Caco-2 (cell line): ENCODE measurements around the gene YY1. TPM values are rescaled to one million over a fixed set of nuclear protein-coding genes. Genes with fewer than 3 reads are reported as not detected.

Experiments used
- Bru-seq: library from RNA; stranded (reverse); fragments of 400-500 nt; gene quantifications from one replicate; lab custom pipeline; 2021; lab: Mats Ljungman, UMichigan
- BruChase-seq, 2 experiments: library from RNA; stranded (reverse); fragments of 400-500 nt; gene quantifications; one replicate each; lab custom pipeline; 2021; lab: Mats Ljungman, UMichigan
- BruUV-seq: library from RNA; stranded (reverse); fragments of 400-500 nt; replicated peaks from 2 replicates; lab custom pipeline; 2021; lab: Mats Ljungman, UMichigan
- CTCF ChIA-PET: fragments of 300-600 bp; sonication (Branson Sonifier 250); formaldehyde crosslinking; loops from one replicate; lab custom pipeline; 2022; ENCODE audit warnings: antibody characterized with exemption; lab: Charles Lee
- POLR2A ChIA-PET: fragments of 300-600 bp; sonication (Branson Sonifier 250); formaldehyde crosslinking; loops from one replicate; lab custom pipeline; 2022; ENCODE audit warnings: antibody characterized with exemption; lab: Charles Lee
- DNase-seq, 2 experiments: peaks; one replicate each; pipeline versions ENCODE4 v3.0.0 to v3.0.0-alpha.2; 2020 to 2022
- H3K27me3 ChIP-seq: replicated peaks from 2 replicates; pipeline ENCODE4 v1.6.0; 2011; ENCODE audit warnings: low read length; ENCODE audit not compliant: control insufficient read depth, insufficient read depth
- H3K36me3 ChIP-seq: 2 replicates; pipeline ENCODE4 v1.5.1; 2011; ENCODE audit warnings: low read length; ENCODE audit not compliant: control insufficient read depth, insufficient read depth
- H3K4me1 ChIP-seq: fragments of 250-450 bp; sonication (Bioruptor Pico); 2 replicates; pipeline ENCODE4 v1.5.1; 2020; ENCODE audit warnings: mild to moderate bottlenecking
- H3K4me3 ChIP-seq: 2 replicates; pipeline ENCODE4 v1.5.1; 2011; ENCODE audit warnings: low read depth, mild to moderate bottlenecking, control low read depth, low read length
- H3K9me3 ChIP-seq: fragments of 250-450 bp; sonication (Bioruptor Pico); 2 replicates; pipeline ENCODE4 v1.5.1; 2020; ENCODE audit warnings: mild to moderate bottlenecking, moderate library complexity
- H3K27ac Mint-ChIP-seq: one replicate; pipeline ENCODE4 v1.8.0; 2022; ENCODE audit warnings: mixed read lengths; ENCODE audit not compliant: unreplicated experiment
- H3K27me3 Mint-ChIP-seq: one replicate; pipeline ENCODE4 v1.8.0; 2022; ENCODE audit warnings: mixed read lengths; ENCODE audit not compliant: insufficient read depth, unreplicated experiment
- H3K36me3 Mint-ChIP-seq: one replicate; pipeline ENCODE4 v1.8.0; 2022; ENCODE audit warnings: mild to moderate bottlenecking, mixed read lengths; ENCODE audit not compliant: insufficient read depth, unreplicated experiment
- H3K4me1 Mint-ChIP-seq: one replicate; pipeline ENCODE4 v1.8.0; 2022; ENCODE audit warnings: low read depth, mixed read lengths; ENCODE audit not compliant: unreplicated experiment
- H3K4me3 Mint-ChIP-seq: one replicate; pipeline ENCODE4 v1.8.0; 2022; ENCODE audit warnings: mild to moderate bottlenecking, moderate library complexity, mixed read lengths; ENCODE audit not compliant: unreplicated experiment
- H3K9me3 Mint-ChIP-seq: one replicate; pipeline ENCODE4 v1.8.0; 2022; ENCODE audit warnings: mixed read lengths; ENCODE audit not compliant: unreplicated experiment
- CTCF ChIP-seq, 2 experiments: fragments of 200-600 bp in 1 of 2; IDR thresholded peaks; 1 replicate in 1 of 2; 2 replicates in 1 of 2; pipeline versions ENCODE4 v1.5.1 to v1.8.0; 2011 to 2022; ENCODE audit warnings: antibody characterized with exemption in 1 of 2, control low read depth in 1 of 2, inconsistent platforms in 1 of 2, low read depth in 1 of 2, low read length in 1 of 2, mild to moderate bottlenecking in 1 of 2, moderate library complexity in 1 of 2; ENCODE audit not compliant: insufficient read depth in 1 of 2, severe bottlenecking in 1 of 2, unreplicated experiment in 1 of 2
- intact Hi-C: fragments of 100-400 bp; cut with micrococcal nuclease; formaldehyde crosslinking; loops from one replicate; pipeline ENCODE4 v1.10.0; 2022; ENCODE audit not compliant: unreplicated experiment
- long read RNA-seq: library from polyadenylated mRNA; stranded (forward); transcript quantifications from one replicate; pipeline ENCODE4 v2.0.0, GENCODE V29; 2022
- total RNA-seq: library from RNA; stranded (reverse); gene quantifications from 2 replicates; pipeline ENCODE4 v1.2.3, GENCODE V29; 2022

Gene YY1
- 91.0 and 94.1 TPM in 2 replicates for total RNA-seq
- Bru-seq, nascent RNA = percentile 87 among the genes with signal in this experiment
- percentile 90 among the genes with signal in this experiment for BruChase-seq, experiment 1, labeled RNA remaining after a 2-hour chase
- percentile 93 among the genes with signal in this experiment for BruChase-seq, experiment 2, labeled RNA remaining after a 6-hour chase
- long read RNA-seq, full-length matches to known transcripts = 54 of 63 reads
- long read RNA-seq, partial matches to known transcripts = 2 of 63 reads
- long read RNA-seq, other reads (novel, unspliced or antisense) = 7 of 63 reads

- peak within 1 kb of the TSS; percentile 100 for H3K4me3 ChIP-seq
- Mint-ChIP-seq H3K27me3 (no peaks in the 10 kb centered on the region), H3K9me3 (no peaks in the 10 kb centered on the region), H3K4me1 (peaks cover 9% of the 10 kb centered on the region), H3K27ac (peak within 1 kb of the TSS; percentile 91), H3K36me3 (peaks cover 45% of the 10 kb centered on the region), H3K4me3 (peak within 1 kb of the TSS; percentile 84)
- no peaks in the 10 kb centered on the region for H3K9me3 ChIP-seq
- no peak for TF ChIP-seq CTCF (IDR thresholded peaks at IDR 0.05; ENCODE audit: insufficient read depth in 1 of 2, low read depth in 1 of 2, low read length in 1 of 2, severe bottlenecking in 1 of 2, unreplicated experiment in 1 of 2)
- peak; percentile 98 to 99 for DNase-seq
- intact Hi-C loops = loop anchor here (1.0 kb wide), 1 partner anchor 45 kb away; no protein-coding TSS in a partner anchor
- POLR2A ChIA-PET = interaction anchor here (0.8 kb wide), 1 partner anchor 18 kb away, joined by 3 read pairs; no protein-coding TSS in a partner anchor
- H3K27me3 ChIP-seq = no peaks in the 10 kb centered on the region
- no peaks in the 10 kb centered on the region; the same call in 1 of the 2 replicates for H3K36me3 ChIP-seq
- CTCF ChIA-PET = interaction anchor here (2.1 kb wide), 1 partner anchor 45 kb away, joined by 10 read pairs; no protein-coding TSS in a partner anchor
- no TSS peak for BruUV-seq
- H3K4me1 ChIP-seq = peaks cover 7% of the 10 kb centered on the region; the same call in 1 of the 2 replicates
These were observed at the start of gene YY1 for GRCh38 chr14:100238419-100239210. Gene YY1 (plus strand): TSS chr14:100239144. CDS start chr14:100239245, 101 bp downstream.

DNA sequence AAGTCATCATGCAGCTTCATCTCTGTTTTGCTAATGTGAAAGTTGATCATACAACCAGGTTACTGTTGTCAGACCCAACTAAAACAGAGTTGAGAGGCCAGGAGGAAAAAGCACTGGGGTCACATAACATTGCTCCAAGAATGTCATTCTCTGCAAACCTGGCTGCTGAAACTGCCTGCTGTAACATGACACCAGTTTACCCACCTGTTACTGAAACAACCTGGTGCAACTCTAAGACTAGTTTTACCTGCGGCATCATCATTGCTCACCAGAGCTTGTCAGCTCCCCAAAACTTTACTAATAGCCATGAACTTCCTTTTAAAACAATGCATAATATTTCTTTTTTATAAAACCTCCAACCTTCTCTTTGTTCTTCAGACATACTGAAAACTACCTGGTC is 48.8 kb upstream of the YY1 start:
- no peak for TF ChIP-seq CTCF (IDR thresholded peaks at IDR 0.05; ENCODE audit: insufficient read depth in 1 of 2, low read depth in 1 of 2, low read length in 1 of 2, severe bottlenecking in 1 of 2, unreplicated experiment in 1 of 2)
- intact Hi-C loops = loop anchor here (5.0 kb wide), 2 partner anchors 133 to 187 kb away; partner anchors contain the start of gene WDR25
- H3K27me3 Mint-ChIP-seq = no peaks in the 10 kb centered on the region
- Histone ChIP-seq H3K36me3 (no peaks in the 10 kb centered on the region), H3K27me3 (no peaks in the 10 kb centered on the region), H3K9me3 (no peaks in the 10 kb centered on the region), H3K4me1 (peaks cover 10% of the 10 kb centered on the region), H3K4me3 (no peak overlapping the region)
- no peak for DNase-seq
- H3K9me3 Mint-ChIP-seq = no peaks in the 10 kb centered on the region
- ChIA-PET POLR2A (no interaction called here), CTCF (no interaction called here)
- no peak overlapping the region for H3K4me3 Mint-ChIP-seq
- no peaks in the 10 kb centered on the region for H3K36me3 Mint-ChIP-seq
- no peak overlapping the region for H3K27ac Mint-ChIP-seq
- no TSS peak for BruUV-seq
- peaks cover 6% of the 10 kb centered on the region for H3K4me1 Mint-ChIP-seq
